Subcutaneous adipose tissue (tissue), 4 donors: ENCODE measurements around the gene UBTFL1. TPM values are rescaled to one million over a fixed set of nuclear protein-coding genes. Genes with fewer than 3 reads are reported as not detected.
"Not testable (repeated sequence)": the region's sequence is repeated elsewhere in the genome, so short reads cannot be mapped to it uniquely, and the experiment has no call there.

Experiments used
- total RNA-seq, 4 donors: library from RNA; depleted of rRNA; stranded (reverse); fragments of >200 nt; gene quantifications; one replicate each; pipeline ENCODE4 v1.1.0, GENCODE V29; 2016
- TF ChIP-seq, protein P1 (sequence below): fragments of 450-650 bp; IDR thresholded peaks from one replicate; pipeline ENCODE4 v1.5.1; 2016; ENCODE audit warnings: low read depth, mild to moderate bottlenecking, control low read depth, antibody characterized with exemption, moderate library complexity

UBTFL1 gene, protein sequence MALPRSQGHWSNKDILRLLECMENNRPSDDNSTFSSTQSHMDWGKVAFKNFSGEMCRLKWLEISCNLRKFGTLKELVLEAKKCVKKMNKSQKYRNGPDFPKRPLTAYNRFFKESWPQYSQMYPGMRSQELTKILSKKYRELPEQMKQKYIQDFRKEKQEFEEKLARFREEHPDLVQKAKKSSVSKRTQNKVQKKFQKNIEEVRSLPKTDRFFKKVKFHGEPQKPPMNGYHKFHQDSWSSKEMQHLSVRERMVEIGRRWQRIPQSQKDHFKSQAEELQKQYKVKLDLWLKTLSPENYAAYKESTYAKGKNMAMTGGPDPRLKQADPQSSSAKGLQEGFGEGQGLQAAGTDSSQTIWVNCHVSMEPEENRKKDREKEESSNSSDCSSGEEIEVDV
- total RNA-seq = not detected

- TF ChIP-seq, protein P1, sequence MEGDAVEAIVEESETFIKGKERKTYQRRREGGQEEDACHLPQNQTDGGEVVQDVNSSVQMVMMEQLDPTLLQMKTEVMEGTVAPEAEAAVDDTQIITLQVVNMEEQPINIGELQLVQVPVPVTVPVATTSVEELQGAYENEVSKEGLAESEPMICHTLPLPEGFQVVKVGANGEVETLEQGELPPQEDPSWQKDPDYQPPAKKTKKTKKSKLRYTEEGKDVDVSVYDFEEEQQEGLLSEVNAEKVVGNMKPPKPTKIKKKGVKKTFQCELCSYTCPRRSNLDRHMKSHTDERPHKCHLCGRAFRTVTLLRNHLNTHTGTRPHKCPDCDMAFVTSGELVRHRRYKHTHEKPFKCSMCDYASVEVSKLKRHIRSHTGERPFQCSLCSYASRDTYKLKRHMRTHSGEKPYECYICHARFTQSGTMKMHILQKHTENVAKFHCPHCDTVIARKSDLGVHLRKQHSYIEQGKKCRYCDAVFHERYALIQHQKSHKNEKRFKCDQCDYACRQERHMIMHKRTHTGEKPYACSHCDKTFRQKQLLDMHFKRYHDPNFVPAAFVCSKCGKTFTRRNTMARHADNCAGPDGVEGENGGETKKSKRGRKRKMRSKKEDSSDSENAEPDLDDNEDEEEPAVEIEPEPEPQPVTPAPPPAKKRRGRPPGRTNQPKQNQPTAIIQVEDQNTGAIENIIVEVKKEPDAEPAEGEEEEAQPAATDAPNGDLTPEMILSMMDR = not testable (repeated sequence)
Observed at GRCh38 chr11:90085650-90086049, at the start of gene UBTFL1. Gene UBTFL1 (plus strand): TSS chr11:90085950. CDS start chr11:90085950, 0 bp downstream.

DNA sequence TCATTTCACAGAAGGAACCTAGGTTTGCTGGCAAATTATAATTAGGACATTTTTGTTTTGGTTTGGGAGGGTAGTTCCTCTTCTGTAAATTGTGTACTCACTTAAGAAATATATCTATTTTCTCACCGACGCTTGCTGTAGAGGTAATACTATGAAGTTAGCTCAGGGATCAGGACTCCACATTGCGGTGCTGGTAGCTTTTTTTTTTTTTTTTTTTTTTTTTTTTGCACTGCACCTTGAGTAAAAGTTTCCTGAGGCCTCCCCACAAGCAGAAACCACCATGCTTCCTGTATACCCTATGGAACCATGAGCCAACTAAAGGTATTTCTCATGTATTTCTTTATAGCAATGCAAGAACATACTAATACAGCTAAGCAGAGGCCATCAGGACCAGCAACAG, 14.7 kb downstream of the UBTFL1 start:
- TF ChIP-seq, protein P1 = no peak

- TF ChIP-seq, protein P1 = no peak
Observed at GRCh38 chr11:90113541-90113940, 27.8 kb downstream of the UBTFL1 start.

- TF ChIP-seq, protein P1 = no peak
Observed at GRCh38 chr11:90120191-90120590, 34.4 kb downstream of the UBTFL1 start.

DNA sequence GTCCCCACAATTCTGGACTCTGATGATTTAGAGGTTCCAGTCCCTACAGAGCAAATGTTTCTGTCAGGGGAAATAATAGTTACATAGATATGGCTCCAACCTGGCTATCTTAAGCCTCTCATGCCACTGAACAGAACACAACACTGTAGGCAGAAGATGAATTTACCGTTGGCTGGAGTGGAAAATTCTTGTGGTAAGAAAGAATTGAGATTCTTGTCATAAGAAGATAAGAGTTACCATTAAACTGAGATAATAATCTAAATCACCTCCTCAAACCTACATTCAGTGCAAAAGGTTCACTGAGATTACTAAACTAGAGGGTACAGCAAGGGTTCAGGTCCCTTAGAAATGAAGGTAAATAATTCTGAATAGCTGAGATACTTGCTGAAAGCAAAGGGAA, 38.6 kb downstream of the UBTFL1 start:
- TF ChIP-seq, protein P1 = no peak

- TF ChIP-seq, protein P1 = no peak
Observed at GRCh38 chr11:90124946-90125345, 39.2 kb downstream of the UBTFL1 start.

DNA sequence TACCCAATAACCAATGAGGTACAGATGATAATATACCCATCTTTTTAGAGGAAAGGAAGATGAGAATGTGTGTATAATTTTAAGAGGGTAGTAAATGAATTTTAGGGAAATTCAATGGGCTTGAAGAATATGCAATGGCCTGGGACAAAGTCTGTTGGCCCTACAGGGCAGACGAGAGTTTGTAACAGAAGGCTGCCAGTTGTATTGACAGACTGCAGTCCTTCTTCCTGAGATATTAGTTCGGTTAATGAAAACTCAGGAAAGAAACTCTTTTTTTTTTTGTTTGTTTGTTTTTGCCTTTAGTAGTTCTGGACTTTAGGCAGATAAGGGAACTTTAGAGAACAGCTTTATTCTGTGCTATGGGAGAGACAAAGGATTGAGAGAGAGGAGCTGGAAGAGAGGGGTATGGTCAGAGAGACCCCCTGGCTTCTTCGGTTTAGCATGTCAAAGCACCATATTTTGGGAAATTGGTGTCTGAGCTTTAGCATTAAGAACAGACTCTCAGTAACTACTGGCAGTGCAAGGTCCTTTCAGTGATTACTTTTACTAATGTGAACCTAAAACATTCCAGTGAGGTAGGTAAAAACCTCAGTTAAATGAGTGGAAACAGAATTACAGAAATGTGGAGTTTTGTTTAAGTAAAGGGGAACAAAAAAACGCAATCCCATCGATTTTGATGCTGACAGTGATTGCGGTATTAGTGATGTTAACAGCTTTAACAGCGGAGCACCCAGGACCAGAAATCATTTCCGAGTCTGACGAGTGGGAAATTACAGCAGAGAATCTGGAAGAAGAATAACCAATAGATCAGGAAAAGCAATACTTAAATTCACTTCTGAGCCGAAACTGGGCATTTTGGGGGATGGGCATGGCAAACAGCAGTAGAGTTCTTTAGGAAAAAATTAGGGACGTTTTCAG, 48.1 kb downstream of the UBTFL1 start:
- TF ChIP-seq, protein P1 = no peak
